ENCODE results near the gene SLC11A1. TPM values are rescaled to one million over a fixed set of nuclear protein-coding genes. Genes with fewer than 3 reads are reported as not detected.

The SLC11A1 gene
- total RNA-seq, 3 donors from 2014 or later (not counting 1 experiment from before 2014, with no cell fraction given): 17.9 to 53.5 (median 35.5) TPM

DNA sequence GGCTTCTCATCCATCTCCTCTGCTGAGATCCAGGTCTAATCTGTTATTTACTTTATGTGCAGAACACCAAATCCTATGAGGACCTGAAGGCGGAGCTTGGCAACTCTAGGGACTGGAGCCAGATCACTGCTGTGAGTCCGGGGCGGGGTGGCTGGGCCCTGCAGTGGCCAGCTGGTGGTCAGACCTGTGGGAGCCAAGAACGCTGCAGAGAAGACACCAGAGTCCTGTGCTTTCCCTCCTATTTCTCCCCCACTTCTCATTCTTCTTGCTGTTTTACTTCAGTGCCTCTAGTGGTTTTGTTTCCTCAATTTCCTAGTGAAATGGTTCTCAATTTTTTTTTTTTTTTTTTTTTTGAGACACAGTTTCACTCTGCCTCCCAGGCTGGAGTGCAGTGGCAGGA is 56.5 kb downstream of the SLC11A1 start:
- no peak overlapping the region for H3K4me3 Mint-ChIP-seq
- ATAC-seq (no peak), DNase-seq (no peak)
- H3K36me3 Mint-ChIP-seq: no peaks in the 10 kb centered on the region
- Histone ChIP-seq H3K9me3 (ENCODE audit: control insufficient read depth, insufficient read depth, low read length) (no peaks in the 10 kb centered on the region), H3K27ac (ENCODE audit: low read length) (no peak overlapping the region), H3K4me3 (ENCODE audit: low read length) (no peak overlapping the region), H3K36me3 (ENCODE audit: control insufficient read depth, insufficient read depth, low read length) (no peaks in the 10 kb centered on the region), H3K4me1 (ENCODE audit: control insufficient read depth, insufficient read depth, low read length) (no peaks in the 10 kb centered on the region), H3K27me3 (ENCODE audit: control insufficient read depth, insufficient read depth, low read length) (no peaks in the 10 kb centered on the region)
- no peaks in the 10 kb centered on the region for H3K9me3 Mint-ChIP-seq
- WGBS (ENCODE audit: insufficient coverage): 85% methylated on average over 4 of the region's 4 CpGs
- TF ChIP-seq, protein P1, sequence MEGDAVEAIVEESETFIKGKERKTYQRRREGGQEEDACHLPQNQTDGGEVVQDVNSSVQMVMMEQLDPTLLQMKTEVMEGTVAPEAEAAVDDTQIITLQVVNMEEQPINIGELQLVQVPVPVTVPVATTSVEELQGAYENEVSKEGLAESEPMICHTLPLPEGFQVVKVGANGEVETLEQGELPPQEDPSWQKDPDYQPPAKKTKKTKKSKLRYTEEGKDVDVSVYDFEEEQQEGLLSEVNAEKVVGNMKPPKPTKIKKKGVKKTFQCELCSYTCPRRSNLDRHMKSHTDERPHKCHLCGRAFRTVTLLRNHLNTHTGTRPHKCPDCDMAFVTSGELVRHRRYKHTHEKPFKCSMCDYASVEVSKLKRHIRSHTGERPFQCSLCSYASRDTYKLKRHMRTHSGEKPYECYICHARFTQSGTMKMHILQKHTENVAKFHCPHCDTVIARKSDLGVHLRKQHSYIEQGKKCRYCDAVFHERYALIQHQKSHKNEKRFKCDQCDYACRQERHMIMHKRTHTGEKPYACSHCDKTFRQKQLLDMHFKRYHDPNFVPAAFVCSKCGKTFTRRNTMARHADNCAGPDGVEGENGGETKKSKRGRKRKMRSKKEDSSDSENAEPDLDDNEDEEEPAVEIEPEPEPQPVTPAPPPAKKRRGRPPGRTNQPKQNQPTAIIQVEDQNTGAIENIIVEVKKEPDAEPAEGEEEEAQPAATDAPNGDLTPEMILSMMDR (IDR thresholded peaks at IDR 0.05): no peak
- intact Hi-C loops (cut with micrococcal nuclease): no loop called here
- no peak overlapping the region for H3K27ac Mint-ChIP-seq
- H3K4me1 Mint-ChIP-seq: peaks cover 0 to 13% of the 10 kb centered on the region in 2 donors
- H3K27me3 Mint-ChIP-seq (ENCODE audit: low read depth in 2 of 2): no peaks in the 10 kb centered on the region

DNA sequence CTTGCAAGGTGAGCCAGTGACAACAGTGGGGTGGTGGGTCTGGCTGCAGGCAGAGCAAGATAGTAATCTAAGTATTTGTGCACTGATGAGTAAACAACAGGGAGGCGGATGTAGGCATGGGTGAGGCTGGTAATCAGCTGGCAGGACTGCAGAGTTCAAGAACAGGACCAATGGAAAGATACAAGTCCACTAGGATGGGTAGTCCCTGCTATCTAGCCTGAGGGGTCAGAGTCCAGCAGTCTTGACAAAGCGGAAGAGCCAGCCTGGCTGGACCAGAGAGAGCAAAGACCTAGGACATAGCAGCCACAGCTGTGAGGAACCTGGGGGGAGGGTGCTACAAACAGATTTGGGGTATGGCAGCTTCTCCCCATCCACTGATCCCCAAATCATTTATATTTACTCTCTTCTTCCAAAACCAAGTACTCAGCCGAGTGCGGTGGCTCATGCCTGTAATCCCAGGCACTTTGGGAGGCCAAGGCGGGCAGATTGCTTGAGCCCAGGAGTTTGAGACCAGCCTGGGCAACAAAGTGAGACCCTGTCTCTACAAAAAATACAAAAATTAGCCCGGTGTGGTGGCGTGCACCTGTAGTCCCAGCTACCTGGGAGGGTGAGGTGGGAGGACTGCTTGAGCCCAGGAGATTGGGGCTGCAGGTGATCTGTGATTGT is 62.8 kb downstream of the SLC11A1 start:
- Mint-ChIP-seq H3K27me3 (ENCODE audit: low read depth in 2 of 2) (no peaks in the 10 kb centered on the region), H3K4me1 (peaks cover 4 to 6% of the 10 kb centered on the region in 2 donors), H3K36me3 (peaks cover 8% of the 10 kb centered on the region), H3K9me3 (no peaks in the 10 kb centered on the region), H3K4me3 (no peak overlapping the region), H3K27ac (no peak overlapping the region)
- Histone ChIP-seq H3K27me3 (ENCODE audit: control insufficient read depth, insufficient read depth, low read length) (no peaks in the 10 kb centered on the region), H3K9me3 (ENCODE audit: control insufficient read depth, insufficient read depth, low read length) (no peaks in the 10 kb centered on the region), H3K4me1 (ENCODE audit: control insufficient read depth, insufficient read depth, low read length) (no peaks in the 10 kb centered on the region), H3K4me3 (ENCODE audit: low read length) (no peak overlapping the region), H3K27ac (ENCODE audit: low read length) (no peak overlapping the region), H3K36me3 (ENCODE audit: control insufficient read depth, insufficient read depth, low read length) (peaks cover 5% of the 10 kb centered on the region)
- no peak for ATAC-seq
- 99% methylated on average over 6 of the region's 7 CpGs for WGBS (ENCODE audit: insufficient coverage)
- TF ChIP-seq, protein P1 (IDR thresholded peaks at IDR 0.05): no peak
- intact Hi-C loops (cut with micrococcal nuclease): no loop called here
- DNase-seq: no peak

DNA sequence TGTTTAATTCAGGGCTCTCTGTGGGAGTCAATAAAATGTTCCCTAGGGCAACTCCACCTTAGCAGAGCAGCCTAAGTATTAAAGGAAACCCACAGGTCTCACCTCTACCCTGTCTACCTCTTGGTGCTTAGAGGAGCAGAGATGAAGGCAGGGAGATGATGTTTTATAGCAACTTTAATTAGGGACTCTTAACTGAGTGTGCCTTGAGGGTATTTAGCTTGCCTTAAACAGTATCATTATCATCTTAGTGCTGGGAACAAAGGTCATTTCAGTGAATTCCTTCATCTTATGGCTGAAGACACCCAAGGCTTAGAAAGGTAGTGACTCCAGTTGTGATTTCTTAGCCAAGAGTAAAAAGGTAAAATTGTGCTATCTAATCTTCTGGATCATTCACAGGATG is 63.5 kb downstream of the SLC11A1 start:
- H3K27me3 Mint-ChIP-seq (ENCODE audit: low read depth in 2 of 2): no peaks in the 10 kb centered on the region
- Histone ChIP-seq H3K4me3 (ENCODE audit: low read length) (no peak overlapping the region), H3K4me1 (ENCODE audit: control insufficient read depth, insufficient read depth, low read length) (no peaks in the 10 kb centered on the region), H3K36me3 (ENCODE audit: control insufficient read depth, insufficient read depth, low read length) (peaks cover 7% of the 10 kb centered on the region), H3K27ac (ENCODE audit: low read length) (no peak overlapping the region), H3K27me3 (ENCODE audit: control insufficient read depth, insufficient read depth, low read length) (no peaks in the 10 kb centered on the region), H3K9me3 (ENCODE audit: control insufficient read depth, insufficient read depth, low read length) (no peaks in the 10 kb centered on the region)
- H3K4me3 Mint-ChIP-seq: no peak overlapping the region
- TF ChIP-seq, protein P1 (IDR thresholded peaks at IDR 0.05): no peak
- intact Hi-C loops (cut with micrococcal nuclease): no loop called here
- H3K9me3 Mint-ChIP-seq: no peaks in the 10 kb centered on the region
- ATAC-seq (no peak), DNase-seq (no peak)
- H3K4me1 Mint-ChIP-seq: peaks cover 4 to 6% of the 10 kb centered on the region in 2 donors
- peaks cover 13% of the 10 kb centered on the region for H3K36me3 Mint-ChIP-seq
- H3K27ac Mint-ChIP-seq: no peak overlapping the region

Other genes with a start within 250 kb of the SLC11A1 start
- gene CXCR1, start 215.3 kb upstream of the SLC11A1 start, total RNA-seq: 10 to 100 TPM in 2 of 3 donors, 1 to 10 TPM in 1; 9.1 to 19.2 (median 10.6) TPM
- gene ARPC2, start 165.1 kb upstream of the SLC11A1 start, total RNA-seq: 100 to 1,000 TPM; 824 to 880 (median 830) TPM
- 1 to 10 TPM; 1.4 to 3.3 (median 2.6) TPM for gene GPBAR1, start 121.3 kb upstream of the SLC11A1 start, total RNA-seq
- gene AAMP, start 112.1 kb upstream of the SLC11A1 start, total RNA-seq: 10 to 100 TPM; 52.5 to 61.6 (median 60.0) TPM
- 10 to 100 TPM; 18.8 to 21.3 (median 18.9) TPM for gene PNKD, start 111.8 kb upstream of the SLC11A1 start, total RNA-seq
- gene TMBIM1, start 89.8 kb upstream of the SLC11A1 start, total RNA-seq: 100 to 1,000 TPM in 1 of 3 donors, 10 to 100 TPM in 2; 84.9 to 107 (median 95.1) TPM
- under 1 TPM in 1 of 3 donors, not detected in 2; 0.26 TPM for gene CATIP, start 25.4 kb upstream of the SLC11A1 start, total RNA-seq
- 100 to 1,000 TPM; 223 to 273 (median 228) TPM for gene CTDSP1, start 17.6 kb downstream of the SLC11A1 start, total RNA-seq
- gene VIL1, start 36.9 kb downstream of the SLC11A1 start, total RNA-seq: 1 to 10 TPM; 1.5 to 1.8 (median 1.6) TPM
- gene USP37, start 186.1 kb downstream of the SLC11A1 start, total RNA-seq: 10 to 100 TPM; 18.3 to 26.2 (median 21.6) TPM
- 10 to 100 TPM; 61.4 to 66.7 (median 66.3) TPM for gene CNOT9, start 186.6 kb downstream of the SLC11A1 start, total RNA-seq
- gene PLCD4, start 225.6 kb downstream of the SLC11A1 start, total RNA-seq: under 1 TPM; 0.43 to 0.83 (median 0.54) TPM